DOHH2 (cell line): Measurements from ENCODE around the gene NEXMIF.

Source experiments
- H3F3A ChIP-seq: fragments of 200-600 bp; sonication (generic), shearing (Covaris generic); 2 replicates; pipeline ENCODE4 v1.6.0; 2016; ENCODE audit warnings: antibody characterized with exemption, mild to moderate bottlenecking; ENCODE audit not compliant: control insufficient read depth, insufficient read depth
- H3K27ac ChIP-seq: fragments of 200-600 bp; sonication (generic); 2 replicates; pipeline ENCODE4 v1.5.1; 2014; ENCODE audit warnings: low read depth, mild to moderate bottlenecking, low read length, moderate library complexity
- H3K27me3 ChIP-seq: fragments of 200-600 bp; sonication (generic); 2 replicates; pipeline ENCODE4 v1.6.1; 2014; ENCODE audit warnings: mild to moderate bottlenecking, low read length, mixed read lengths; ENCODE audit not compliant: control insufficient read depth
- H3K36me3 ChIP-seq: fragments of 200-600 bp; sonication (generic); 2 replicates; pipeline ENCODE4 v1.6.1; 2014; ENCODE audit warnings: mild to moderate bottlenecking, low read length, moderate library complexity, mixed read lengths; ENCODE audit not compliant: control insufficient read depth
- H3K4me1 ChIP-seq: fragments of 200-600 bp; sonication (generic); 2 replicates; pipeline ENCODE4 v1.6.1; 2014; ENCODE audit warnings: mild to moderate bottlenecking, low read length, mixed read lengths; ENCODE audit not compliant: control insufficient read depth
- H3K4me2 ChIP-seq: fragments of 200-600 bp; sonication (generic); 2 replicates; pipeline ENCODE4 v1.6.0; 2014; ENCODE audit warnings: mild to moderate bottlenecking, low read length, moderate library complexity
- H3K4me3 ChIP-seq: fragments of 200-600 bp; sonication (generic); 2 replicates; pipeline ENCODE4 v1.5.1; 2014; ENCODE audit warnings: mild to moderate bottlenecking, low read length, mixed read lengths
- H3K79me2 ChIP-seq: fragments of 200-600 bp; sonication (generic); 2 replicates; pipeline ENCODE4 v1.6.1; 2014; ENCODE audit warnings: mild to moderate bottlenecking, low read length, mixed read lengths; ENCODE audit not compliant: control insufficient read depth
- H3K9me2 ChIP-seq: fragments of 200-600 bp; sonication (generic); replicated peaks from 2 replicates; pipeline ENCODE4 v1.6.1; 2014; ENCODE audit warnings: mild to moderate bottlenecking, low read length, mixed read lengths; ENCODE audit not compliant: control insufficient read depth
- H3K9me3 ChIP-seq: fragments of 200-600 bp; sonication (generic); 2 replicates; pipeline ENCODE4 v1.6.1; 2014; ENCODE audit warnings: antibody characterized with exemption, low read length, mixed read lengths; ENCODE audit not compliant: control insufficient read depth, insufficient read depth
- H4K20me1 ChIP-seq: fragments of 200-600 bp; sonication (generic); 2 replicates; pipeline ENCODE4 v1.6.0; 2014; ENCODE audit warnings: low read depth, mild to moderate bottlenecking, antibody characterized with exemption, low read length, moderate library complexity; ENCODE audit not compliant: control insufficient read depth, insufficient read depth
- CTCF ChIP-seq: fragments of 200-600 bp; sonication (generic); IDR thresholded peaks from one replicate; pipeline ENCODE4 v1.5.1; 2014; ENCODE audit warnings: antibody characterized with exemption, mild to moderate bottlenecking, low read depth, low read length; ENCODE audit not compliant: poor library complexity, severe bottlenecking
- EZH2phosphoT487 ChIP-seq: fragments of 200-600 bp; sonication (generic); IDR thresholded peaks from 2 replicates; pipeline ENCODE4 v1.6.1; 2017; ENCODE audit warnings: borderline replicate concordance, mild to moderate bottlenecking, antibody characterized with exemption, low read length, moderate library complexity, mixed read lengths

Gene NEXMIF

GRCh38 chrX:74922922-74923543 lies 2.2 kb downstream of the NEXMIF start:
- Histone ChIP-seq H3K27me3 (0 out of 2 replicates have a peak, but pooled peaks cover 2% of the 10 kb centered on the region), H3F3A (no peaks in the 10 kb centered on the region), H3K4me1 (no peaks in the 10 kb centered on the region; the same call in 1 of the 2 replicates), H3K4me3 (no peak overlapping the region), H3K4me2 (no peak overlapping the region), H3K36me3 (no peaks in the 10 kb centered on the region), H3K27ac (no peak overlapping the region), H3K9me3 (no peaks in the 10 kb centered on the region), H3K9me2 (no peaks in the 10 kb centered on the region), H3K79me2 (no peaks in the 10 kb centered on the region), H4K20me1 (no peaks in the 10 kb centered on the region)
- TF ChIP-seq EZH2phosphoT487 = no peak
- TF ChIP-seq CTCF = no peak

GRCh38 chrX:74911494-74911893 lies 13.8 kb downstream of the NEXMIF start:
- H3F3A ChIP-seq = no peaks in the 10 kb centered on the region
- no peak overlapping the region for H3K4me3 ChIP-seq
- no peaks in the 10 kb centered on the region for H4K20me1 ChIP-seq
- TF ChIP-seq CTCF = no peak
- TF ChIP-seq EZH2phosphoT487 = no peak
- no peaks in the 10 kb centered on the region for H3K9me3 ChIP-seq
- no peaks in the 10 kb centered on the region for H3K36me3 ChIP-seq
- H3K27me3 ChIP-seq = no peaks in the 10 kb centered on the region
- H3K4me2 ChIP-seq = no peak overlapping the region
- H3K79me2 ChIP-seq = no peaks in the 10 kb centered on the region
- no peak overlapping the region for H3K27ac ChIP-seq
- no peaks in the 10 kb centered on the region for H3K4me1 ChIP-seq
- no peaks in the 10 kb centered on the region for H3K9me2 ChIP-seq

GRCh38 chrX:74906417-74906816 lies 18.8 kb downstream of the NEXMIF start:
- Histone ChIP-seq H3K36me3 (no peaks in the 10 kb centered on the region), H3K4me3 (no peak overlapping the region), H3K9me3 (no peaks in the 10 kb centered on the region), H4K20me1 (no peaks in the 10 kb centered on the region), H3K9me2 (no peaks in the 10 kb centered on the region), H3K27me3 (no peaks in the 10 kb centered on the region), H3K4me1 (no peaks in the 10 kb centered on the region), H3K79me2 (no peaks in the 10 kb centered on the region), H3K27ac (no peak overlapping the region), H3K4me2 (no peak overlapping the region), H3F3A (no peaks in the 10 kb centered on the region)
- no peak for TF ChIP-seq EZH2phosphoT487
- no peak for TF ChIP-seq CTCF
